Globus pallidus (tissue), 1 donor: Measurements from ENCODE around the gene CAPN11.
"Not testable (repeated sequence)": the region's sequence is repeated elsewhere in the genome, so short reads cannot be mapped to it uniquely, and the experiment has no call there.

Experiments
- DNase-seq: peaks from one replicate; pipeline ENCODE4 v3.0.0-alpha.2; 2015; ENCODE audit warnings: low spot score

CAPN11 gene

GRCh38 chr6:44228433-44228832, 69.8 kb downstream of the CAPN11 start:
- DNase-seq = no peak

- DNase-seq = no peak
Observed at GRCh38 chr6:44228836-44229235, 70.2 kb downstream of the CAPN11 start.

GRCh38 chr6:44229376-44230033, 70.9 kb downstream of the CAPN11 start:
- DNase-seq = no peak

DNA sequence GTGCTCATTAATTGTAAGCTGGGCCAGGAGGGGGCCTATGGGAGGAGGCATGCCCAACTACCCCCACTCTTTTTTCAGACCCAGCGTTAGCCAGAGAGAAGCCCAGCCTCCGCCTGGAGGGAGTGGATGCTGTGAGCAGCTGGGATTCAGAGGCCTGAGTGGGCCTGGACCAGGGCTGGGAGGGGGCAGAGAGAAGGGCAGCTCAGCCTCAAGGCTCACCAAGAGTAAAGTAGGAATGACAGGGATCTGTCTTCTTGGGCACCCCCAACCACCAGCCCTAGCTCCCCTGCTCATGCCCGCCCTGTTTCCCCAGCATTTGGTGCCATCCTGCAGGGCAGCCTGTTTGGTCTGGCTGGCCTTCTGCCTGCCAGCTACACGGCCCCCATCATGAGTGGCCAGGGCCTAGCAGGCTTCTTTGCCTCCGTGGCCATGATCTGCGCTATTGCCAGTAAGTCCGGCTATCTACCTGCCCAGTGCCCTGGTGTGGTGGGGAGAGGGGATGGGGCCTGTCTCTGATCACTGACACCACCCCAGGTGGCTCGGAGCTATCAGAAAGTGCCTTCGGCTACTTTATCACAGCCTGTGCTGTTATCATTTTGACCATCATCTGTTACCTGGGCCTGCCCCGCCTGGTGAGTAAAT, 71.5 kb downstream of the CAPN11 start:
- no peak for DNase-seq

DNA sequence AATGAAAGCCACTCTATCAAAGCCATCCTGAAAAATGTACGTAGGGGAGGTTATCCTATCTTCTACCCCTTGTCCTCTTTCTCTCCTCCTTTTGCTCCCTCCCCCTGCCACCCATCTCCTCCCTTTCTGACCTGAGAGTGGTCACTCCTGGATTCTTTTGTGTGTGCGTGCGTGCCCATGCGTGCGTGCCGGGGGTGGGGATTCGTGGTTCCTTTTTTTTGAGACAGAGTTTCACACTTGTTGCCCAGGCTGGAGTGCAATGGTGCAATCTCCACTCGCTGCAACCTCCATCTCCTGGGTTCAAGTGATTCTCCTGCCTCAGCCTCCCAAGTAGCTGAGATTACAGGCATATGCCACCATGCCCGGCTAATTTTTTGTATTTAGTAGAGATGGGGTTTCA, 72.8 kb downstream of the CAPN11 start:
- not testable (repeated sequence) for DNase-seq

- no peak for DNase-seq
Observed at GRCh38 chr6:44232676-44233566, 74.3 kb downstream of the CAPN11 start.

- DNase-seq = no peak
Observed at GRCh38 chr6:44233567-44234100, 75.0 kb downstream of the CAPN11 start.
